H9 (cell line): ENCODE measurements around the gene SMARCE1. TPM values are rescaled to one million over a fixed set of nuclear protein-coding genes. Genes with fewer than 3 reads are reported as not detected.
A peak's percentile ranks its signal among the peaks of the same experiment; 100 is the strongest.

ENCODE experiments used
- DNase-seq: peaks from one replicate; pipeline ENCODE4 v3.0.0-alpha.2; 2017
- H2AFZ ChIP-seq: one replicate; pipeline ENCODE4 v1.6.1; 2013; ENCODE audit warnings: mild to moderate bottlenecking, low read length, control low read depth, moderate library complexity
- H2AK5ac ChIP-seq: 2 replicates; pipeline ENCODE4 v1.6.1; 2013; ENCODE audit warnings: low read length, control low read depth, mixed read lengths; ENCODE audit not compliant: insufficient read length
- H2BK120ac ChIP-seq: one replicate; pipeline ENCODE4 v1.6.1; 2013; ENCODE audit warnings: low read depth, mild to moderate bottlenecking, low read length, control low read depth, inconsistent platforms; ENCODE audit not compliant: poor library complexity, severe bottlenecking
- H2BK12ac ChIP-seq: 2 replicates; pipeline ENCODE4 v1.6.1; 2013; ENCODE audit warnings: low read length, control low read depth, mixed read lengths, low read depth; ENCODE audit not compliant: insufficient read length
- H2BK15ac ChIP-seq: 2 replicates; pipeline ENCODE4 v1.6.1; 2013; ENCODE audit warnings: low read depth, low read length, control low read depth
- H2BK20ac ChIP-seq: one replicate; pipeline ENCODE4 v1.6.1; 2013; ENCODE audit warnings: low read depth, mild to moderate bottlenecking, low read length, control low read depth, inconsistent platforms; ENCODE audit not compliant: poor library complexity, severe bottlenecking
- H2BK5ac ChIP-seq: 2 replicates; pipeline ENCODE4 v1.6.1; 2013; ENCODE audit warnings: low read length, control low read depth, mixed read lengths; ENCODE audit not compliant: insufficient read length
- H3K14ac ChIP-seq: 2 replicates; pipeline ENCODE4 v1.6.1; 2013; ENCODE audit warnings: low read length, control low read depth; ENCODE audit not compliant: insufficient read depth
- H3K18ac ChIP-seq: 2 replicates; pipeline ENCODE4 v1.6.1; 2013; ENCODE audit warnings: low read depth, mild to moderate bottlenecking, mixed read lengths, low read length, control low read depth; ENCODE audit not compliant: insufficient read length
- H3K23ac ChIP-seq: 2 replicates; pipeline ENCODE4 v1.6.1; 2013; ENCODE audit warnings: low read length, control low read depth, mixed read lengths, low read depth; ENCODE audit not compliant: insufficient read length
- H3K23me2 ChIP-seq: 2 replicates; pipeline ENCODE4 v1.6.1; 2013; ENCODE audit warnings: low read depth, mild to moderate bottlenecking, mixed read lengths, low read length, control low read depth; ENCODE audit not compliant: insufficient read length, poor library complexity, severe bottlenecking
- H3K27ac ChIP-seq: 2 replicates; pipeline ENCODE4 v1.5.1; 2013; ENCODE audit warnings: low read length, control low read depth, mixed read lengths, low read depth; ENCODE audit not compliant: insufficient read length
- H3K27me3 ChIP-seq: 2 replicates; pipeline ENCODE4 v1.6.1; 2013; ENCODE audit warnings: low read length, control low read depth, inconsistent platforms; ENCODE audit not compliant: insufficient read depth
- H3K4ac ChIP-seq: 2 replicates; pipeline ENCODE4 v1.6.1; 2013; ENCODE audit warnings: low read depth, mild to moderate bottlenecking, control low read depth, inconsistent platforms, low read length, moderate library complexity
- H3K4me1 ChIP-seq: 2 replicates; pipeline ENCODE4 v1.6.1; 2013; ENCODE audit warnings: low read length, control low read depth, inconsistent platforms; ENCODE audit not compliant: insufficient read depth
- H3K4me2 ChIP-seq: 2 replicates; pipeline ENCODE4 v1.6.1; 2013; ENCODE audit warnings: low read length, control low read depth, mixed read lengths; ENCODE audit not compliant: insufficient read length, insufficient read depth
- H3K56ac ChIP-seq: 2 replicates; pipeline ENCODE4 v1.6.1; 2013; ENCODE audit warnings: low read depth, mild to moderate bottlenecking, mixed read lengths, low read length, control low read depth; ENCODE audit not compliant: insufficient read length
- H3K79me1 ChIP-seq: 2 replicates; pipeline ENCODE4 v1.6.1; 2013; ENCODE audit warnings: low read depth, mild to moderate bottlenecking, moderate library complexity, low read length, control low read depth, inconsistent platforms; ENCODE audit not compliant: insufficient read depth, poor library complexity, severe bottlenecking
- H3K79me2 ChIP-seq: 2 replicates; pipeline ENCODE4 v1.6.1; 2013; ENCODE audit warnings: low read length, control low read depth, inconsistent platforms; ENCODE audit not compliant: insufficient read depth
- H3K9ac ChIP-seq: 2 replicates; pipeline ENCODE4 v1.6.1; 2013; ENCODE audit warnings: low read length, control low read depth, mixed read lengths; ENCODE audit not compliant: insufficient read length; ENCODE audit errors: extremely low read depth
- H3K9me3 ChIP-seq: one replicate; pipeline ENCODE4 v1.6.1; 2013; ENCODE audit warnings: low read depth, low read length, inconsistent platforms; ENCODE audit not compliant: control insufficient read depth
- H3T11ph ChIP-seq: one replicate; pipeline ENCODE4 v1.6.1; 2013; ENCODE audit warnings: mild to moderate bottlenecking, low read length, control low read depth, inconsistent platforms
- H4K20me1 ChIP-seq: one replicate; pipeline ENCODE4 v1.6.1; 2013; ENCODE audit not compliant: control insufficient read depth, insufficient read length, insufficient read depth
- H4K5ac ChIP-seq: 2 replicates; pipeline ENCODE4 v1.6.1; 2013; ENCODE audit warnings: low read depth, mild to moderate bottlenecking, mixed read lengths, low read length, control low read depth; ENCODE audit not compliant: insufficient read length
- H4K8ac ChIP-seq: replicated peaks from 2 replicates; pipeline ENCODE4 v1.6.1; 2013; ENCODE audit warnings: low read length, control low read depth, mixed read lengths, low read depth; ENCODE audit not compliant: insufficient read length
- H4K91ac ChIP-seq: 2 replicates; pipeline ENCODE4 v1.6.1; 2013; ENCODE audit warnings: low read depth, mild to moderate bottlenecking, moderate library complexity, mixed read lengths, low read length, control low read depth; ENCODE audit not compliant: insufficient read length
- H3K27ac Mint-ChIP-seq, 3 experiments: 2 replicates in 2 of 3; 3 replicates in 1 of 3; pipeline ENCODE4 v1.8.0; 2020 to 2021; ENCODE audit warnings: mixed read lengths in 3 of 3, mild to moderate bottlenecking in 1 of 3, moderate library complexity in 1 of 3
- H3K27me3 Mint-ChIP-seq: 2 replicates; pipeline ENCODE4 v1.8.0; 2021; ENCODE audit warnings: low read depth, mild to moderate bottlenecking, moderate library complexity, mixed read lengths
- H3K36me3 Mint-ChIP-seq, 3 experiments: 2 replicates in 2 of 3; 3 replicates in 1 of 3; pipeline ENCODE4 v1.8.0; 2020 to 2021; ENCODE audit warnings: low read depth in 3 of 3, mixed read lengths in 3 of 3; ENCODE audit not compliant: insufficient read depth in 1 of 3
- H3K4me1 Mint-ChIP-seq, 2 experiments: 2 replicates each; pipeline ENCODE4 v1.8.0; 2020; ENCODE audit warnings: mixed read lengths in 2 of 2
- H3K4me3 Mint-ChIP-seq, 2 experiments: 2 replicates in 1 of 2; 3 replicates in 1 of 2; pipeline ENCODE4 v1.8.0; 2020 to 2021; ENCODE audit warnings: mild to moderate bottlenecking in 2 of 2, mixed read lengths in 2 of 2, moderate library complexity in 1 of 2
- H3K9me3 Mint-ChIP-seq, 2 experiments: 2 replicates in 1 of 2; 3 replicates in 1 of 2; pipeline ENCODE4 v1.8.0; 2020; ENCODE audit warnings: mild to moderate bottlenecking in 2 of 2, mixed read lengths in 2 of 2, moderate library complexity in 1 of 2
- CTCF ChIP-seq: fragments of 200-600 bp; sonication (generic); conservative IDR thresholded peaks from 3 replicates; pipeline ENCODE4 v1.8.0; 2021; ENCODE audit warnings: antibody characterized with exemption, mild to moderate bottlenecking
- WGBS: extraction: QIAGEN DNeasy Blood & Tissue Kit; methylation state at CpG from one replicate; pipeline ENCODE4 v1.1.7; 2013; ENCODE audit warnings: missing lambda C conversion rate, low lambda C conversion rate, mixed read lengths; ENCODE audit not compliant: insufficient read length; ENCODE audit errors: extremely low coverage; 5-methylcytosine and 5-hydroxymethylcytosine counted together
- total RNA-seq: library from RNA; stranded (reverse); gene quantifications from 2 replicates; pipeline ENCODE4 v1.2.1, GENCODE V29; 2021

The SMARCE1 gene
- total RNA-seq, 1 experiment from 2014 or later: 122 TPM

- H3K4me1 Mint-ChIP-seq: peaks cover 4% of the 10 kb centered on the region in 2 experiments
- Histone ChIP-seq H3K27ac (no peak overlapping the region), H2BK120ac (no peak overlapping the region), H4K5ac (no peak overlapping the region), H2AFZ (peak overlapping the region; percentile 22), H3K79me1 (no peaks in the 10 kb centered on the region), H3K4me2 (no peak overlapping the region), H3K9ac (no peak overlapping the region), H2BK15ac (no peak overlapping the region), H3K4me1 (no peaks in the 10 kb centered on the region), H3K23ac (no peak overlapping the region), H4K8ac (no peak overlapping the region), H3K56ac (no peak overlapping the region), H2AK5ac (no peak overlapping the region), H3T11ph (no peak overlapping the region), H3K27me3 (no peaks in the 10 kb centered on the region), H2BK20ac (no peak overlapping the region), H2BK5ac (no peak overlapping the region), H3K4ac (no peak overlapping the region), H3K79me2 (no peaks in the 10 kb centered on the region), H4K20me1 (peaks cover 2% of the 10 kb centered on the region), H3K23me2 (peaks cover 3% of the 10 kb centered on the region), H3K14ac (no peak overlapping the region), H3K18ac (no peak overlapping the region), H3K9me3 (no peaks in the 10 kb centered on the region), H2BK12ac (no peak overlapping the region), H4K91ac (no peak overlapping the region)
- TF ChIP-seq CTCF: no peak
- no peak for DNase-seq
- peak overlapping the region in 1 of 3 experiments; percentile 31; a peak in 1 of 7 replicates for H3K27ac Mint-ChIP-seq
- H3K36me3 Mint-ChIP-seq: no peaks in the 10 kb centered on the region; a peak in 1 of 7 replicates
- peaks cover 4% of the 10 kb centered on the region for H3K27me3 Mint-ChIP-seq
- no peaks in the 10 kb centered on the region for H3K9me3 Mint-ChIP-seq
- WGBS: no CpG with 5 or more reads among the region's 7 CpGs
- no peak overlapping the region for H3K4me3 Mint-ChIP-seq
These were observed 12.3 kb upstream of the SMARCE1 start for GRCh38 chr17:40659911-40660310.
